OCI-LY7 (cell line): ENCODE measurements around the gene INSC. TPM values are rescaled to one million over a fixed set of nuclear protein-coding genes. Genes with fewer than 3 reads are reported as not detected.

Experiments used
- BruUV-seq: library from RNA; stranded (reverse); fragments of 400-500 nt; replicated peaks from 2 replicates; lab custom pipeline; 2021; lab: Mats Ljungman, UMichigan
- CTCF ChIA-PET: fragments of 300-600 bp; sonication (Branson Sonifier 250); formaldehyde crosslinking; loops from one replicate; lab custom pipeline; 2022; ENCODE audit warnings: antibody characterized with exemption; ENCODE audit not compliant: unreplicated experiment; lab: Charles Lee
- POLR2A ChIA-PET: fragments of 300-600 bp; sonication (Branson Sonifier 250); formaldehyde crosslinking; loops from one replicate; lab custom pipeline; 2022; ENCODE audit warnings: antibody characterized with exemption; lab: Charles Lee
- DNase-seq: peaks from one replicate; pipeline ENCODE4 v3.0.0-alpha.2; 2015; ENCODE audit warnings: low spot score
- H2AFZ ChIP-seq: fragments of 200-600 bp; sonication (generic), shearing (Covaris generic); 2 replicates; pipeline ENCODE4 v1.6.1; 2014; ENCODE audit warnings: mild to moderate bottlenecking, antibody characterized with exemption, low read length, moderate library complexity
- H3K27ac ChIP-seq: fragments of 200-600 bp; sonication (generic); 2 replicates; pipeline ENCODE4 v1.5.1; 2014; ENCODE audit warnings: mixed run types, low read depth, mild to moderate bottlenecking, moderate library complexity, low read length, inconsistent platforms; ENCODE audit not compliant: poor library complexity, severe bottlenecking
- H3K36me3 ChIP-seq: fragments of 200-600 bp; sonication (generic); 2 replicates; pipeline ENCODE4 v1.6.1; 2014; ENCODE audit warnings: mild to moderate bottlenecking, antibody characterized with exemption, low read length, moderate library complexity, mixed read lengths; ENCODE audit not compliant: insufficient read depth
- H3K4me1 ChIP-seq: fragments of 200-600 bp; sonication (generic); 2 replicates; pipeline ENCODE4 v1.5.1; 2014; ENCODE audit warnings: mild to moderate bottlenecking, low read length; ENCODE audit not compliant: insufficient read depth, poor library complexity, severe bottlenecking
- H3K4me2 ChIP-seq: fragments of 200-600 bp; sonication (generic); 2 replicates; pipeline ENCODE4 v1.6.1; 2014; ENCODE audit warnings: mild to moderate bottlenecking, low read length
- H3K4me3 ChIP-seq: fragments of 200-600 bp; sonication (generic); 2 replicates; pipeline ENCODE4 v1.5.1; 2014; ENCODE audit warnings: mild to moderate bottlenecking, low read depth, low read length; ENCODE audit not compliant: poor library complexity, severe bottlenecking
- H3K79me2 ChIP-seq: fragments of 200-600 bp; sonication (generic); 2 replicates; pipeline ENCODE4 v1.6.1; 2016; ENCODE audit warnings: low read depth, mild to moderate bottlenecking, low read length, moderate library complexity, mixed read lengths; ENCODE audit not compliant: insufficient read depth
- H3K9me2 ChIP-seq: fragments of 200-600 bp; sonication (generic); 2 replicates; pipeline ENCODE4 v1.6.1; 2016; ENCODE audit warnings: mild to moderate bottlenecking, low read length, mixed read lengths; ENCODE audit not compliant: insufficient read depth
- H3K9me3 ChIP-seq: fragments of 200-600 bp; sonication (generic); 2 replicates; pipeline ENCODE4 v1.6.1; 2014; ENCODE audit warnings: mild to moderate bottlenecking, mixed run types, low read length, mixed read lengths
- H4K20me1 ChIP-seq: fragments of 200-600 bp; sonication (generic); 2 replicates; pipeline ENCODE4 v1.6.1; 2014; ENCODE audit warnings: mild to moderate bottlenecking, antibody characterized with exemption, low read length, moderate library complexity, mixed read lengths; ENCODE audit not compliant: insufficient read depth
- CTCF ChIP-seq: fragments of 200-600 bp; sonication (generic); conservative IDR thresholded peaks from 2 replicates; pipeline ENCODE4 v1.5.1; 2014; ENCODE audit warnings: mild to moderate bottlenecking, antibody characterized with exemption, low read length, moderate library complexity, mixed read lengths
- EZH2phosphoT487 ChIP-seq: fragments of 200-600 bp; sonication (generic); IDR thresholded peaks from 2 replicates; pipeline ENCODE4 v1.6.1; 2018; ENCODE audit warnings: low read depth, borderline replicate concordance, mild to moderate bottlenecking, mixed run types, antibody characterized with exemption, low read length, moderate library complexity, mixed read lengths
- intact Hi-C: fragments of 100-400 bp; cut with micrococcal nuclease; formaldehyde crosslinking; loops from one replicate; pipeline ENCODE4 v1.10.0; 2022; ENCODE audit not compliant: unreplicated experiment
- total RNA-seq, 2 experiments: library from RNA; depleted of rRNA in 1 of 2; stranded (reverse); fragments of >200 nt in 1 of 2; shearing (Covaris generic) in 1 of 2; gene quantifications; 2 replicates each; pipeline ENCODE4 v1.2.3, GENCODE V29; 2014 to 2022

The INSC gene
- total RNA-seq, 2 experiments from 2014 or later = not detected

GRCh38 chr11:15145615-15146014 lies 30.9 kb downstream of the INSC start:
- H3K9me2 ChIP-seq = no peaks in the 10 kb centered on the region
- no peak overlapping the region for H3K4me3 ChIP-seq
- H3K27ac ChIP-seq = no peak overlapping the region
- no TSS peak for BruUV-seq
- H3K9me3 ChIP-seq = no peaks in the 10 kb centered on the region
- H3K4me2 ChIP-seq = no peak overlapping the region
- no peaks in the 10 kb centered on the region for H3K79me2 ChIP-seq
- no peaks in the 10 kb centered on the region for H4K20me1 ChIP-seq
- DNase-seq = no peak
- ChIA-PET POLR2A (interaction anchor here (1.9 kb wide), 1 partner anchor 9 kb away, joined by 4 read pairs; no protein-coding TSS in a partner anchor), CTCF (no interaction called here)
- intact Hi-C loops = no loop called here
- no peak overlapping the region for H2AFZ ChIP-seq
- no peak for TF ChIP-seq CTCF
- no peak for TF ChIP-seq EZH2phosphoT487
- H3K4me1 ChIP-seq = peaks cover 7% of the 10 kb centered on the region
- H3K36me3 ChIP-seq = no peaks in the 10 kb centered on the region

GRCh38 chr11:15146271-15147003 lies 31.7 kb downstream of the INSC start:
- POLR2A ChIA-PET = interaction anchor here (0.5 to 1.9 kb wide), 2 partner anchors 9 to 1220 kb away, joined by 4 to 5 read pairs; no protein-coding TSS in a partner anchor
- Histone ChIP-seq H2AFZ (no peak overlapping the region), H3K4me2 (no peak overlapping the region), H3K27ac (no peak overlapping the region), H3K9me3 (no peaks in the 10 kb centered on the region), H3K36me3 (no peaks in the 10 kb centered on the region), H3K4me1 (peaks cover 9% of the 10 kb centered on the region), H3K9me2 (no peaks in the 10 kb centered on the region), H4K20me1 (no peaks in the 10 kb centered on the region), H3K79me2 (no peaks in the 10 kb centered on the region), H3K4me3 (no peak overlapping the region)
- CTCF ChIA-PET = no interaction called here
- BruUV-seq = no TSS peak
- no peak for DNase-seq
- TF ChIP-seq EZH2phosphoT487 (no peak), CTCF (no peak)
- intact Hi-C loops = no loop called here

GRCh38 chr11:15148169-15148568 lies 33.4 kb downstream of the INSC start:
- Histone ChIP-seq H3K36me3 (no peaks in the 10 kb centered on the region), H3K4me1 (peaks cover 9% of the 10 kb centered on the region), H3K4me2 (no peak overlapping the region), H3K9me3 (no peaks in the 10 kb centered on the region), H2AFZ (no peak overlapping the region), H4K20me1 (no peaks in the 10 kb centered on the region), H3K79me2 (no peaks in the 10 kb centered on the region), H3K27ac (no peak overlapping the region), H3K4me3 (no peak overlapping the region), H3K9me2 (no peaks in the 10 kb centered on the region)
- TF ChIP-seq CTCF = no peak
- DNase-seq = no peak
- ChIA-PET CTCF (no interaction called here), POLR2A (no interaction called here)
- no TSS peak for BruUV-seq
- intact Hi-C loops = no loop called here
